Stimulated activated CD4-positive, alpha-beta T cell treated with anti-CD3 and anti-CD28 coated beads, Interleukin-2, amount 100 ng/mL, for 4 hours (primary cell): ENCODE measurements around the gene SUN1.

Source experiments
- DNase-seq: peaks from one replicate; pipeline ENCODE4 v3.0.0-alpha.2; 2020; ENCODE audit warnings: low read depth

Gene SUN1

GRCh38 chr7:879093-879492 lies 46.8 kb downstream of the SUN1 start:
- no peak for DNase-seq

GRCh38 chr7:879706-880105 lies 47.4 kb downstream of the SUN1 start:
- no peak for DNase-seq

GRCh38 chr7:880450-880849 lies 48.2 kb downstream of the SUN1 start:
- no peak for DNase-seq

GRCh38 chr7:881441-882234 lies 49.4 kb downstream of the SUN1 start:
- no peak for DNase-seq

GRCh38 chr7:882336-883035 lies 50.2 kb downstream of the SUN1 start:
- DNase-seq: no peak

- no peak for DNase-seq
Measured at GRCh38 chr7:883055-884021, 51.1 kb downstream of the SUN1 start.

GRCh38 chr7:884191-885003 lies 52.1 kb downstream of the SUN1 start:
- no peak for DNase-seq

GRCh38 chr7:885261-885892 lies 53.1 kb downstream of the SUN1 start:
- DNase-seq: no peak

GRCh38 chr7:885893-886625 lies 53.8 kb downstream of the SUN1 start:
- no peak for DNase-seq

- no peak for DNase-seq
Measured at GRCh38 chr7:886626-887487, 54.6 kb downstream of the SUN1 start.

GRCh38 chr7:887488-887820 lies 55.2 kb downstream of the SUN1 start:
- DNase-seq: no peak

- no peak for DNase-seq
Measured at GRCh38 chr7:888081-889024, 56.1 kb downstream of the SUN1 start.

- no peak for DNase-seq
Measured at GRCh38 chr7:889025-889390, 56.7 kb downstream of the SUN1 start.

GRCh38 chr7:889391-889790 lies 57.1 kb downstream of the SUN1 start:
- DNase-seq: no peak

- no peak for DNase-seq
Measured at GRCh38 chr7:890868-891267, 58.6 kb downstream of the SUN1 start.

GRCh38 chr7:891291-891690 lies 59.0 kb downstream of the SUN1 start:
- DNase-seq: no peak

- no peak for DNase-seq
Measured at GRCh38 chr7:891805-892204, 59.5 kb downstream of the SUN1 start.
